OCI-LY1 (cell line): ENCODE data around the gene STK38.

Source experiments
- H2AFZ ChIP-seq: fragments of 200-600 bp; sonication (generic), shearing (Covaris generic); 2 replicates; pipeline ENCODE4 v1.6.0; 2014; ENCODE audit warnings: antibody characterized with exemption, mild to moderate bottlenecking, low read length
- H3F3A ChIP-seq: fragments of 200-600 bp; sonication (generic), shearing (Covaris generic); 2 replicates; pipeline ENCODE4 v1.6.0; 2014; ENCODE audit warnings: mild to moderate bottlenecking, antibody characterized with exemption, low read length, moderate library complexity; ENCODE audit not compliant: insufficient read depth
- H3K27ac ChIP-seq: fragments of 200-600 bp; sonication (generic); 2 replicates; pipeline ENCODE4 v1.5.1; 2014; ENCODE audit warnings: low read length, mixed run types, mild to moderate bottlenecking, low read depth; ENCODE audit not compliant: poor library complexity, severe bottlenecking
- H3K27me3 ChIP-seq: fragments of 200-600 bp; sonication (generic); 2 replicates; pipeline ENCODE4 v1.6.0; 2014; ENCODE audit warnings: antibody characterized with exemption, mild to moderate bottlenecking, low read length, moderate library complexity; ENCODE audit not compliant: insufficient read depth
- H3K36me3 ChIP-seq: fragments of 200-600 bp; sonication (generic); 2 replicates; pipeline ENCODE4 v1.6.1; 2014; ENCODE audit warnings: mild to moderate bottlenecking, antibody characterized with exemption, low read length, moderate library complexity, mixed read lengths; ENCODE audit not compliant: insufficient read depth
- H3K4me1 ChIP-seq: fragments of 200-600 bp; sonication (generic); 2 replicates; pipeline ENCODE4 v1.5.1; 2014; ENCODE audit warnings: mild to moderate bottlenecking, low read length, moderate library complexity; ENCODE audit not compliant: insufficient read depth, severe bottlenecking
- H3K4me2 ChIP-seq: fragments of 200-600 bp; sonication (generic), shearing (Covaris generic); 2 replicates; pipeline ENCODE4 v1.6.1; 2014; ENCODE audit warnings: low read length
- H3K4me3 ChIP-seq: fragments of 200-600 bp; sonication (generic); 2 replicates; pipeline ENCODE4 v1.5.1; 2014; ENCODE audit warnings: low read length, low read depth, mild to moderate bottlenecking, mixed read lengths; ENCODE audit not compliant: poor library complexity, severe bottlenecking
- H3K79me2 ChIP-seq: fragments of 200-600 bp; shearing (Covaris generic); 2 replicates; pipeline ENCODE4 v1.6.1; 2016; ENCODE audit warnings: mixed run types, low read length, mixed read lengths; ENCODE audit not compliant: insufficient read depth
- H3K9ac ChIP-seq: fragments of 200-600 bp; sonication (generic), shearing (Covaris generic); 2 replicates; pipeline ENCODE4 v1.6.1; 2014; ENCODE audit warnings: mild to moderate bottlenecking, low read length, mixed read lengths
- H3K9me2 ChIP-seq: fragments of 200-600 bp; sonication (generic), shearing (Covaris generic); 2 replicates; pipeline ENCODE4 v1.6.1; 2014; ENCODE audit warnings: low read depth, mild to moderate bottlenecking, low read length, mixed read lengths
- H3K9me3 ChIP-seq: fragments of 200-600 bp; shearing (Covaris generic); 2 replicates; pipeline ENCODE4 v1.6.1; 2014; ENCODE audit warnings: low read length, mixed read lengths
- H4K20me1 ChIP-seq: fragments of 200-600 bp; sonication (generic), shearing (Covaris generic); 2 replicates; pipeline ENCODE4 v1.6.0; 2016; ENCODE audit warnings: mild to moderate bottlenecking, low read length; ENCODE audit not compliant: insufficient read depth
- EZH2 ChIP-seq: fragments of 200-600 bp; sonication (generic), shearing (Covaris generic); IDR thresholded peaks from 2 replicates; pipeline ENCODE4 v1.8.0; 2017; ENCODE audit warnings: borderline replicate concordance, mixed run types, mild to moderate bottlenecking, antibody characterized with exemption, low read length, moderate library complexity, mixed read lengths
- TF ChIP-seq, protein P1 (sequence below): fragments of 200-600 bp; sonication (generic), shearing (Covaris generic); IDR thresholded peaks from 2 replicates; pipeline ENCODE4 v1.5.1; 2017; ENCODE audit warnings: mild to moderate bottlenecking, antibody characterized with exemption, low read length, moderate library complexity, mixed read lengths

Gene STK38

GRCh38 chr6:36505744-36506534 lies 41.3 kb downstream of the STK38 start:
- H3K36me3 ChIP-seq, result peaks cover 63% of the 10 kb centered on the region
- H2AFZ ChIP-seq, result no peak overlapping the region
- H3K27ac ChIP-seq, result no peak overlapping the region
- TF ChIP-seq, protein P1, sequence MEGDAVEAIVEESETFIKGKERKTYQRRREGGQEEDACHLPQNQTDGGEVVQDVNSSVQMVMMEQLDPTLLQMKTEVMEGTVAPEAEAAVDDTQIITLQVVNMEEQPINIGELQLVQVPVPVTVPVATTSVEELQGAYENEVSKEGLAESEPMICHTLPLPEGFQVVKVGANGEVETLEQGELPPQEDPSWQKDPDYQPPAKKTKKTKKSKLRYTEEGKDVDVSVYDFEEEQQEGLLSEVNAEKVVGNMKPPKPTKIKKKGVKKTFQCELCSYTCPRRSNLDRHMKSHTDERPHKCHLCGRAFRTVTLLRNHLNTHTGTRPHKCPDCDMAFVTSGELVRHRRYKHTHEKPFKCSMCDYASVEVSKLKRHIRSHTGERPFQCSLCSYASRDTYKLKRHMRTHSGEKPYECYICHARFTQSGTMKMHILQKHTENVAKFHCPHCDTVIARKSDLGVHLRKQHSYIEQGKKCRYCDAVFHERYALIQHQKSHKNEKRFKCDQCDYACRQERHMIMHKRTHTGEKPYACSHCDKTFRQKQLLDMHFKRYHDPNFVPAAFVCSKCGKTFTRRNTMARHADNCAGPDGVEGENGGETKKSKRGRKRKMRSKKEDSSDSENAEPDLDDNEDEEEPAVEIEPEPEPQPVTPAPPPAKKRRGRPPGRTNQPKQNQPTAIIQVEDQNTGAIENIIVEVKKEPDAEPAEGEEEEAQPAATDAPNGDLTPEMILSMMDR, result no peak
- TF ChIP-seq EZH2, result no peak
- H3K79me2 ChIP-seq, result no peaks in the 10 kb centered on the region
- no peak overlapping the region for H3K9ac ChIP-seq
- no peaks in the 10 kb centered on the region for H3K4me1 ChIP-seq
- H3K27me3 ChIP-seq, result no peaks in the 10 kb centered on the region
- no peak overlapping the region for H3K4me2 ChIP-seq
- H3F3A ChIP-seq, result no peaks in the 10 kb centered on the region
- H3K9me3 ChIP-seq, result peaks cover 7% of the 10 kb centered on the region; the same call in 1 of the 2 replicates
- H3K9me2 ChIP-seq, result no peaks in the 10 kb centered on the region
- no peak overlapping the region for H3K4me3 ChIP-seq
- H4K20me1 ChIP-seq, result no peaks in the 10 kb centered on the region

- H3K27me3 ChIP-seq, result no peaks in the 10 kb centered on the region
- no peak overlapping the region for H3K4me3 ChIP-seq
- peaks cover under 1% of the 10 kb centered on the region; the same call in 1 of the 2 replicates for H3K9me3 ChIP-seq
- H3F3A ChIP-seq, result no peaks in the 10 kb centered on the region
- no peaks in the 10 kb centered on the region for H3K79me2 ChIP-seq
- no peaks in the 10 kb centered on the region for H3K9me2 ChIP-seq
- H3K4me1 ChIP-seq, result no peaks in the 10 kb centered on the region
- no peak overlapping the region for H3K9ac ChIP-seq
- H2AFZ ChIP-seq, result no peak overlapping the region
- no peak overlapping the region for H3K4me2 ChIP-seq
- H3K36me3 ChIP-seq, result peaks cover 54% of the 10 kb centered on the region
- no peaks in the 10 kb centered on the region for H4K20me1 ChIP-seq
- TF ChIP-seq EZH2, result no peak
- TF ChIP-seq, protein P1, result no peak
- no peak overlapping the region for H3K27ac ChIP-seq
Measured at GRCh38 chr6:36504982-36505381, 42.3 kb downstream of the STK38 start.

DNA sequence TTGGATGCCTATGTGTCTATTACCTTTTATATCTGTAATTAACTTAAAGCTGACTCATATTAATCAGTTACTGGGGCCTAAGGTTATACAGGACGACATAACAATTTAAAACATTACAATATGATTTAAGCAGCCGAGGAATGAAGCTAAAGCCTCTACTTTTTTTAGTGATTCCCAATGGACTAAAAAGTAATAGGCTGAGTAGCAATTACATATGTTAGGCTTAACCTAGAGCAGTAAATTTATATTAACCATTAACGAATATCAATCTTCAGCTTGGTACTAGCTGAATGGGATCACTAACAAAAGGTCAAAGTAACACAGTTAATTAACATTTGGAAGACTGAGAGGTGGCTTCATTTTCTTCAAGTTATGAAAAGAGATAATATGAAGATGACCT lies 43.1 kb downstream of the STK38 start:
- Histone ChIP-seq H3K36me3 (peaks cover 54% of the 10 kb centered on the region), H3K9ac (no peak overlapping the region), H3K9me3 (no peaks in the 10 kb centered on the region), H3K4me3 (no peak overlapping the region), H3K27ac (no peak overlapping the region), H3K79me2 (no peaks in the 10 kb centered on the region), H3F3A (no peaks in the 10 kb centered on the region), H2AFZ (no peak overlapping the region), H4K20me1 (no peaks in the 10 kb centered on the region), H3K4me2 (no peak overlapping the region), H3K27me3 (no peaks in the 10 kb centered on the region), H3K4me1 (no peaks in the 10 kb centered on the region), H3K9me2 (no peaks in the 10 kb centered on the region)
- TF ChIP-seq EZH2, result no peak
- TF ChIP-seq, protein P1, result no peak
